Upper lobe of right lung (tissue), 1 donor: ENCODE data around the gene PLEKHA7. TPM values are rescaled to one million over a fixed set of nuclear protein-coding genes. Genes with fewer than 3 reads are reported as not detected.

Source experiments
- ATAC-seq: fragments of 200-7000 bp; cut with Tn5 transposase; one replicate; pipeline ENCODE4 v1.9.1; 2020; ENCODE audit warnings: mild to moderate bottlenecking, moderate library complexity
- DNase-seq: peaks from one replicate; pipeline ENCODE4 v3.0.0-alpha.2; 2020
- H3K27ac ChIP-seq: fragments of 200-600 bp; one replicate; pipeline ENCODE4 v1.8.0; 2022
- H3K27me3 ChIP-seq: fragments of 200-600 bp; one replicate; pipeline ENCODE4 v1.8.0; 2022; ENCODE audit warnings: mild to moderate bottlenecking
- H3K36me3 ChIP-seq: fragments of 200-600 bp; one replicate; pipeline ENCODE4 v1.8.0; 2022
- H3K4me1 ChIP-seq: fragments of 200-600 bp; one replicate; pipeline ENCODE4 v1.8.0; 2022
- H3K4me3 ChIP-seq: fragments of 200-600 bp; one replicate; pipeline ENCODE4 v1.8.0; 2022; ENCODE audit warnings: mild to moderate bottlenecking
- H3K9me3 ChIP-seq: fragments of 200-600 bp; one replicate; pipeline ENCODE4 v1.8.0; 2022
- intact Hi-C: fragments of 100-400 bp; cut with DNase I; formaldehyde crosslinking; loops from one replicate; pipeline ENCODE4 v1.11.0; 2022
- total RNA-seq: library from RNA; stranded (reverse); fragmentation: NEBNext Ultra II Directional; extraction: Animal tissue kit (Norgen Biotek cat#: 25700); gene quantifications from one replicate; pipeline ENCODE4 v1.2.1, GENCODE V29; 2021
- TF ChIP-seq, protein P1 (sequence below): fragments of 200-600 bp; IDR thresholded peaks from one replicate; pipeline ENCODE4 v1.8.0; 2022; ENCODE audit warnings: antibody characterized with exemption
- donor health status: DM: no; HTN: yes; CAD: no; lungs with severe emphysema.

PLEKHA7 gene
- total RNA-seq, 1 donor from 2014 or later: 43.6 TPM

- peak; percentile 9 for ATAC-seq
- H3K27ac ChIP-seq: no peak overlapping the region
- intact Hi-C loops: no loop called here
Measured at GRCh38 chr11:16809886-16810668, 204.1 kb downstream of the PLEKHA7 start.

GRCh38 chr11:16807306-16807705, 206.9 kb downstream of the PLEKHA7 start:
- Histone ChIP-seq H3K27me3 (no peaks in the 10 kb centered on the region), H3K4me1 (peaks cover 26% of the 10 kb centered on the region)
- intact Hi-C loops: no loop called here

More at GRCh38 chr11:16809886-16810668, 204.1 kb downstream of the PLEKHA7 start:
- TF ChIP-seq, protein P1, sequence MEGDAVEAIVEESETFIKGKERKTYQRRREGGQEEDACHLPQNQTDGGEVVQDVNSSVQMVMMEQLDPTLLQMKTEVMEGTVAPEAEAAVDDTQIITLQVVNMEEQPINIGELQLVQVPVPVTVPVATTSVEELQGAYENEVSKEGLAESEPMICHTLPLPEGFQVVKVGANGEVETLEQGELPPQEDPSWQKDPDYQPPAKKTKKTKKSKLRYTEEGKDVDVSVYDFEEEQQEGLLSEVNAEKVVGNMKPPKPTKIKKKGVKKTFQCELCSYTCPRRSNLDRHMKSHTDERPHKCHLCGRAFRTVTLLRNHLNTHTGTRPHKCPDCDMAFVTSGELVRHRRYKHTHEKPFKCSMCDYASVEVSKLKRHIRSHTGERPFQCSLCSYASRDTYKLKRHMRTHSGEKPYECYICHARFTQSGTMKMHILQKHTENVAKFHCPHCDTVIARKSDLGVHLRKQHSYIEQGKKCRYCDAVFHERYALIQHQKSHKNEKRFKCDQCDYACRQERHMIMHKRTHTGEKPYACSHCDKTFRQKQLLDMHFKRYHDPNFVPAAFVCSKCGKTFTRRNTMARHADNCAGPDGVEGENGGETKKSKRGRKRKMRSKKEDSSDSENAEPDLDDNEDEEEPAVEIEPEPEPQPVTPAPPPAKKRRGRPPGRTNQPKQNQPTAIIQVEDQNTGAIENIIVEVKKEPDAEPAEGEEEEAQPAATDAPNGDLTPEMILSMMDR: no peak
- no peaks in the 10 kb centered on the region for H3K27me3 ChIP-seq
- H3K4me3 ChIP-seq: no peak overlapping the region
- H3K9me3 ChIP-seq: no peaks in the 10 kb centered on the region
- no peaks in the 10 kb centered on the region for H3K36me3 ChIP-seq
- peaks cover 27% of the 10 kb centered on the region for H3K4me1 ChIP-seq
- DNase-seq: no peak

GRCh38 chr11:16806791-16807190, 207.4 kb downstream of the PLEKHA7 start:
- peaks cover 26% of the 10 kb centered on the region for H3K4me1 ChIP-seq
- no peaks in the 10 kb centered on the region for H3K36me3 ChIP-seq
- no peaks in the 10 kb centered on the region for H3K9me3 ChIP-seq
- no peaks in the 10 kb centered on the region for H3K27me3 ChIP-seq
- no peak overlapping the region for H3K4me3 ChIP-seq
- TF ChIP-seq, protein P1: no peak
- H3K27ac ChIP-seq: peak overlapping the region; percentile 30
- intact Hi-C loops: no loop called here
- ATAC-seq (no peak), DNase-seq (no peak)

More at GRCh38 chr11:16807306-16807705, 206.9 kb downstream of the PLEKHA7 start:
- DNase-seq (no peak), ATAC-seq (peak; percentile 73)
- no peak overlapping the region for H3K4me3 ChIP-seq
- H3K9me3 ChIP-seq: no peaks in the 10 kb centered on the region
- TF ChIP-seq, protein P1: no peak
- H3K27ac ChIP-seq: peak overlapping the region; percentile 30
- no peaks in the 10 kb centered on the region for H3K36me3 ChIP-seq

DNA sequence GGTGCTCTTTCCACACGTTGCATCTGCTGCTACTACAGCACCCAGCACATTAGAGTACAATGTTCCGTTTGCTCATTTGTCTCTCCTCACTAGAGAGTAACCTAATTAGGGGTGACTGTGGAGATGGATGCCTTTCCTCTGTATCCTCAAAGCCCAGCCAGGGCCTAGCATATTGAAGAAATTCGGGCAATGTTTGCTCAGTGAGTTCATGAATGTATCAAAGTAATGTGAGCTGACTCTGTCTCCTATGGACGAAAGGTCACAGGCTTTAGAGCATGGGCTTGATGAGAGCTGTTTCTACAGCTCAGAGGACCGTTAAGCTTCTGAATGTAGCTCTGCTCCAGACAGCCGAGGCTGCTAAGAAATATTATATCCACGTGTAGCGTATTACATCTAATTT, 208.3 kb downstream of the PLEKHA7 start:
- ATAC-seq (no peak), DNase-seq (no peak)
- Histone ChIP-seq H3K27me3 (no peaks in the 10 kb centered on the region), H3K36me3 (no peaks in the 10 kb centered on the region), H3K9me3 (no peaks in the 10 kb centered on the region), H3K27ac (no peak overlapping the region), H3K4me1 (peaks cover 26% of the 10 kb centered on the region), H3K4me3 (no peak overlapping the region)
- TF ChIP-seq, protein P1: no peak
- intact Hi-C loops: no loop called here

- H3K27me3 ChIP-seq: no peaks in the 10 kb centered on the region
- ATAC-seq (peak; percentile 33), DNase-seq (no peak)
- intact Hi-C loops: no loop called here
- H3K27ac ChIP-seq: no peak overlapping the region
- H3K4me1 ChIP-seq: peaks cover 22% of the 10 kb centered on the region
- H3K36me3 ChIP-seq: no peaks in the 10 kb centered on the region
- TF ChIP-seq, protein P1: no peak
- H3K9me3 ChIP-seq: no peaks in the 10 kb centered on the region
- H3K4me3 ChIP-seq: no peak overlapping the region
Measured at GRCh38 chr11:16804104-16804947, 209.9 kb downstream of the PLEKHA7 start.
